NCI-H748 treated with DMSO at 0.1 percent for 48 hours (cell line): Measurements from ENCODE around the gene GDA.

Experiments
- DNase-seq: peaks from one replicate; lab custom pipeline; 2025; lab: John Stamatoyannopoulos, UW

Gene GDA

DNA sequence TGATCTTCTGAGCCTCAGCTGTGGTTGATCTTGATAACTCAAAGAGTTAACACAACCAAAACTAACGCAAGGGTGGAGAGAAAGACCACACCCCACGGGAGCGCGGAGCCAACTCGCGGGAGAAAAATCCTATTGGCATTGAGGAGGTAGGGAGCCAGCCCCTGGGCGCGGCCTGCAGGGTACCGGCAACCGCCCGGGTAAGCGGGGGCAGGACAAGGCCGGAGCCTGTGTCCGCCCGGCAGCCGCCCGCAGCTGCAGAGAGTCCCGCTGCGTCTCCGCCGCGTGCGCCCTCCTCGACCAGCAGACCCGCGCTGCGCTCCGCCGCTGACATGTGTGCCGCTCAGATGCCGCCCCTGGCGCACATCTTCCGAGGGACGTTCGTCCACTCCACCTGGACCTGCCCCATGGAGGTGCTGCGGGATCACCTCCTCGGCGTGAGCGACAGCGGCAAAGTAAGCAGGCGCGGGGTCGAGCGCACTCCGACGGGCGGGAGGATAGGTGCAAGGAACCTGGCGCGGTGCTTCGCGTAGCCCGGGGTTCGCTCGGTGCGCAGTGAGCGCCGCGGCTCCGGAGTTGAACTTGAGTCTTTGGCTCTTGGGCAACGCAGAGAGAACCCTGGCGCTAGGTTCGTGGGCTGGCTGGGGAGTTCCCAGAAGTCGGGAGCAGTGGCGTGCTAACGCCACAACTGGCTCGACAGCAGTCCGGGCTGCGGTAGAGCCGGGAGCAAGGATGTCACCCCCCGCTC lies at the start of gene GDA:
GDA (plus strand) TSS at position 210 of the 745 bp plus-strand sequence; CDS start at position 330, 120 bp downstream.
- DNase-seq: no peak

DNA sequence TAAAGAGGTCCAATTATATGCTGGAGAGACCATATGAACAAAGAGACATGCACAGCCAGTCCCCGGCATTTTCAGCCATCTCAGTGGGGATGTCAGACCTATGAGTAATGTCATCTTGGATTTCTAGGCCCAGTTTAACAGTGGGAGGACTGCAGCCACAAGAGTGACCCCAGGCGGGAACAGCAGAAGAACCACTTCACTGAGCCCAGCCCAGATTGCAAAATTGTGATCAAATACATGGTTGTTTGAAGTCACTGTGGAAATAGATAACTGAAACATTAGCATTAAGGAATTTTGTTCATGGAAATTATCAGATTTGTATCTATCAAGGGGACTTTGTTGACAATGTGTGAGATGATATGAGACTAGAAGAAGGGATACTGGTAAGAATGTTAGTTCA lies 46.7 kb upstream of the GDA start:
- DNase-seq: no peak

DNA sequence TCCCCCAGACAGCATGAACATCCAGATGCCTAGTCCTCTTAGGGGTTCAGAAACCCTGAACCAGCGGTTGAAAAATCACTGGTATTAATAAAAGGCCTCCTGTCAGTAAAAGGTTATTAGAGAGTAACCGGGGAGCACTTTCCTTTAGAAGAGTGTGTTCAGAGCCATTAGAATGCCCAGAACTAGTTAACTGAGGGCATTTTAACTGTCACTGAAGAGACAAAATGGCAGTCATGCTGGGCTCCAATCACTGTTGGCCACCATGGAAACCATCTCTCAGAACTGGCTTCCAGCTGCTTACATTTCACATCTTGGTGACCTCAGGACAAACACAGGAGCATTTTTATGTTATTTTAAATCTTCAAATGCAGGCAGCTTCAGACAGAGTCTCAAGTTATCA lies 36.2 kb upstream of the GDA start:
- no peak for DNase-seq

DNA sequence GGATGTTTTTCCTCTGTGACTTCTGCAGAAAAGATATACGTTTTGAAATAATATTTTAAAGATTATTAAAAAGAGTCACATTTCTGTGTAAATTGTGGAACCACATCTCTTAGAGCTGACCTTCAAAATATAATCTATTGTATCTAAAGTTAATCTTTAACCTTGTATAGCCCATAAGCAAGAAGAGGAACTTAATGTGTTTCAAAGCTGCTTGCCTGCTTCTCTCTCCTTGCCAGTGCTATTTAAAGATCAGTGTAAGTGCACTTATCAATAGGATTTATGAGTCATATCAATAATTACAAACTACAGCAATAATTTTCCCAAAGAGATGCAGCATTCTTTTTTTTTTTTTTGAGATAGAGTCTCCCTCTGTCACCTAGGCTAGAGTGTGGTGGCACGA lies 29.4 kb upstream of the GDA start:
- DNase-seq: no peak

DNA sequence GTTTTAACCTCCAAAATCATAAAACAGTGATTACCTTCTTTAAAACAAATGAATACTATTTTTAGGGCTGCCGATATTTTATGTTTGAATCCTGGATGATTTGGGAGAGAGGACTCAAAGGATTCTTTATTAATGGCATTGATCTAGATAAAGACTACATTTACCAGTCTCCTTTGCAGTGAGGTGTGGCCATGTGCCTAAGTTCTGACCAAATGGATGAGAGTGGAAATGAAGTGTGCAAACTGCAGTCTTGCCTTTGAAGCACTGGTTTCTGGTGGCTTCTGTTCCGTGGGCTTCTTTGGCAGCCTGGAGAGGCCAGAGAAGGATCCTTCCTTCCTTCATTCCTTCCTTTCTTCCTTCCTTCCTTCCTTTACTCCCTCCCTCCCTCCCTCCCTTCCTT lies 24.3 kb upstream of the GDA start:
- no peak for DNase-seq

DNA sequence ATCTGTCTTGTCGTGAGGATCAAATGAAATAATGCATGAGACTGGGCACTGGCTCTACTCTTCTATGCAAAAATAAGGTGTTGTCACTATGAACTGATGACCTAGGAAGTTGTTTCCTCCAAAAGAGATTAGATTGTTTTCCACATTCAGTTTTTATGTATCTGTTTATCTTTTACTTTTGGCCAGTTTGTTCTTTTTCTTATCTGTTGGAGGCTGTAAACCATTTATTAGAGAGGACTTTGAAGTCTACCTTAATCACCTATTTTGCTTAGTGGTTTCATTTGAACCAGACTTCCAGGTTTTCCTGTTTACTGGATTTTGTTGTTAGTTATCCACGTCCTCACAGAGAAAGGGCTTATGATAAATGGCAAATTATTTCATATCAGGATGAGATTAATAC lies 21.5 kb upstream of the GDA start:
- no peak for DNase-seq

DNA sequence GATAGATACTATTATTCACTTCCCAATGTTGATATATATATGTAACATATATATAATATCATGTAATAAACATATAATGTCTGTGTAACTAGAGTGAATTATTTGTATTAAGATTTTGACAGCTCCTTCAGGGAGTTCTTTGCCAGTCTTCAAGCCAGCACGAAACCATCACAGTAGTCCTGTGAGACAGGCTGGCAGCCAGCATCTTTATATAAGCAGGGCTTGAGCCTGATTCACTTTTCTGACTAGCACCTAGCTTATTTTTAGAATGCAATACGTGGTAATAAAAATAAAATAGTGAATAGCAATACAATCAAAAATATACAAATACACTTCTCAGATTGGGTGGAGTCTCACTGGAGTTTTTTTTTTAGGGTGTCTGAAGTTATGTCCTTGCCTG lies 20.7 kb upstream of the GDA start:
- DNase-seq: no peak

DNA sequence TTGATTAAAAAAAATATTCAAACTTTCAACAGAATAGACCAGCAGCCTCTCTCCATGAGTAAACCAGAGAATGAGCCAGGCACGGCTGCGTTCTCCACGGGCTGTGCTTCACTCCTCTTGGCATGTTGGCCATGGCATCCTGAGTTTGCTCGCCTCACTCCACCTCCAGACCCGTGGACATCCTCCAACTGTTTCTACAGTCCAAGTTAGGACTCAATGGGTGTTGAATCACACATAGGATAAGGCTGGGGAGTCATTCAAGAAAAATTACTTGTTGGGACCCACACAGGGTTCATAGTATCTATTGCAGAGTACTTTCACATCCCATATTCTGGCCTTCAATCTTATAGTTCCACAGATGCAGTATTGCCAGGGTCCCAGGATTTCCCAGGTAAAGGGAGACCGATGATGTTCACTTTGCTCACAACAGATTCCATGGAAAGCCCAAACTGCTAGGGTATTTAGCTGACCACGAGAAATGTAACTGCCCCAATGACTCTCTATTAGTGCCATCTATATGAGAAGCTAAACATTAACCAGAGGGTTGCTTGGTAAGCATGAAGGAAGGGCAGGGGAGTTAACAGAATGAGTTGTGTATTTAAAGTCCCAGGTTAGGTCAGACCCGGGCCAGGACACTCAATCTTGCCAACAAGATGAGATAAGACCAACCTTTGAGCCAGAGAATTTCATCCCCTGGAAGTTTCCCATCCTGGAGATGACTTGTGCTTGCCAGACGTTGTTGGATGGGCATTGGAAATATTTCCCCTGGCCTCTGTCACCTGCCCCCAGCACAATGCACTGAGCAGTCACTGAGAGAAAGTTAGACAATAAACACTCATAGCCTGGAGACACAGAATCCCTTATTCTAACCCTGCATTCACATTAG lies 19.7 kb upstream of the GDA start:
- no peak for DNase-seq

DNA sequence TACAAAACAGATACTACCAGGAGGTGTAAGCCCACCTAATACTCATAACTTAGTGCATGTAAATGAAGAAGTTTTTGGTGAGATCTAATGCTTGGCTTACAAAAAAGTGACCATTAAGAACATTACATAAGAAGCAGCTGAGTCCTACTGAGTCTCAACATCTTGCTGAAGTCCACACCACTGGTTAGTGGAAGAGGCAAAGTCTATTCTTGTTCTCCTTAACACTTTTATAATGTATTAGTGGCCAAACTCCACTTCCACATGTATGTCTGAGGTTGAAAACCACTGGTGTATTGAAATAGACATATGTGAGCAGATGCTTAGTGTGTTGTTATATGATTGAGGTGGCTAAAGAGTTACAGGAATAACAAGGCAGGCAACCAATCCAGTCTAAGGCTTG lies 18.9 kb upstream of the GDA start:
- no peak for DNase-seq

DNA sequence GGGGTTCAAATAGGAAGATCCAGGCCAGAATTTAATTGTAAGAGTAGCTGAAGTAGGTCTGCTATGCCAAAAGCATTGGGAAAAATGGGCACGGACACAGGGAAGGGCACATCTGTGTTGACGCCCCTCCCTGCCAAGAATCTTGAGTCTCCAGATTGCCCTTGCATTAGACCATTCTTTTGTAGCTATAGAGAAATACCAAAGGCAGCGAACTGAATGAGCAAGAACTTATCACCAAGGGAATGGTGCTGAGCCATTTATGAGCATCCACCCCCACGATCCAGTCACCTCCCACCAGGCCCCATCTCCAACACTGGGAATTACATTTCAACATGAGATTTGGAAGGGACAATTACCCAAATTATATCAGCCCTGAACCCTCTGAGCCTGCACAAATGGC lies 18.0 kb upstream of the GDA start:
- no peak for DNase-seq

DNA sequence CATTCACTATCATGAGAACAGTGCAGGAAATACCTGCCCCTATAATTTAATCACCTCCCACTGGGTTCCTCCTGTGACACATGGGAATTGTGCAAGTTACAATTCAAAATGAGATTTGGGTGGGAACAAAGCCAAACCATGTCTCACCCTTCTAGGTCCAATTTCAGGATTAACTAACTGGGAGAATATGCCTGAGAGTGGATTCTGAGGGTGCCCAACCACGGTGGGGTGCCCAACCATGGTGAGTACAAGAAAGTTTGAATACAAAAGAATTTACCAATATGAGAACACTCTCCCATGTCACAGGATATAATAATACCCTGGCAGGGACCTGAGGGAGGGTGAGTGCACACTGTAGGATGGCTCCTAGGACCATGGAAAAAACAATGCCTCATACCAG lies 17.2 kb upstream of the GDA start:
- DNase-seq: no peak

DNA sequence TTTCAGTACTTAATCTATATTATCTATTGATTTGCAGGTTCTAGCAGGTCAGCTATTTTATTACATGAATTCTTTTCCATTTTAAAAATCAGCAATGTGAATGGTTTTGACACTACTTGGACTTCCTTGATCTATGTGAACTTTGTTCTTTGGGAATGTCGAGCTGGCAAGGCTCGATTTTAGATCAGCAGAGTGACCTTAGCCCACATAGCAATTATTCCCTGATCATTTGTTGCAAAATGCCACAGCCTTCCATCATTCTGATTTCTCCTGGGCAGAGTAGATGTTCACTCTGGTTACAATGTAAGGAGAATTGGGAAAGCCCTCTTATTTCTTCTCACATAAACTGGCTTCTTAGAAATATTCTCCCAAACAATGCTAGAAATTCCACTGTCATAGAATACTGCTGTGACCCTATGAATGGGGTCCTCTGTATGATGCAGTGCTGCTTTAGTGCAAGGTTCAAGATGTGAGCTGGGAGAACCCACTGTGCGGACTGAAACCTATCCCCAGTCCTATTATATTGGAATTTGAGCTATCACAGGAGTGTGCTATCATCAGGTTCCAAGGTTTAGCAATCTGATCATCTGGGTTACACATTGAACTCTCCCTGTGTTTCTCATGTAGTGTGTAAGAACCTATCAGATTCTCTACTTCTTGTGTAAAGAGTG lies 15.7 kb upstream of the GDA start:
- DNase-seq: no peak

DNA sequence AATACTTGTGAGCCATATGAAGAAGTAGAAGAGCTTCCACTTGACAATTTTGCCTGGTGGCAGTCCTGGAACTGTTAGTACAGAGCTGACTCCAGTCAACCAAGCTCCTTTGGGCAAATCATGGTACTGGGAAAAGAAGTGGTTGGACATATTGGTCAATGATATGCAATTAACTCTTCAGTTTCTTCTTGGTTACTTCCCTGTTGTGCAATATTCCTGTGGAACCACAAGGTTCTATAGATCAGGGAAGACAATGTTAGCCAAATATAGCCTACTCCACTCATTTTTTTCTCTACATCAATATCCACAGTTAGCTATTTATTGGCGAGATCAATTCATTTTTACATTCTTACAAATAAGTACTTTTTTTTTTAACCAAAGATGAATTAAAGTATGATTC lies 14.4 kb upstream of the GDA start:
- no peak for DNase-seq

DNA sequence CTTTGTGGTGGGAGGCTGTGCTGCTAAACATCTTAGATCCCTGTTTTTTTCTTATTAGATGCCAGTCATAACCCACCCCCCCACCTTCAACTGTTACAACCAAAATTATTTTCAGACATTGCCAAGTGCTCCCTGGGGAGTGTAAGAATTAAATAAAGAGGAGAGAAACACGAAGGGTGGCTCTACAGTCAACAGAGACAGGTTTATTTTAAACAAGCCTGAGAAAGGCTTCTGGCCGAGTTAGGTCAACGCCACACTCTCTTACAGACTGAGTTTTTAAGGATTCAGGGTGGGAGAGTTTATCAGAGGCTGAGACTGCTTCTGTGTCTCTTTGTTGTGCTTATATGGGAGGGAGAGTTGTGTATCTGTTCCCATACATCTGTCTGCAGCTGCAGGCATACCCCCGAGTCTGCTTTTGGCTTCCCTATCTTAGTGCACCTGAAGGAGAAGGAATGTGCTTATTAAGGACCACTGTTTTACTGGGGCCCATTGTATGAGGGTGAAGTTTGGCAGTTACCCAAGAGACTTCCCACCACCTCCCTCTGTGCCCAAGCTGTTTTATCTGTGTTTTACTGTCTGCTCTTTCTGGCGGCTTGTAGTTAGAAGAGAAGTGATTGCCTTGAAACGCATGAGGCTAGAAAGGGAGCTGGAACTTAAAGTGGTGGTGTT lies 11.4 kb upstream of the GDA start:
- no peak for DNase-seq

DNA sequence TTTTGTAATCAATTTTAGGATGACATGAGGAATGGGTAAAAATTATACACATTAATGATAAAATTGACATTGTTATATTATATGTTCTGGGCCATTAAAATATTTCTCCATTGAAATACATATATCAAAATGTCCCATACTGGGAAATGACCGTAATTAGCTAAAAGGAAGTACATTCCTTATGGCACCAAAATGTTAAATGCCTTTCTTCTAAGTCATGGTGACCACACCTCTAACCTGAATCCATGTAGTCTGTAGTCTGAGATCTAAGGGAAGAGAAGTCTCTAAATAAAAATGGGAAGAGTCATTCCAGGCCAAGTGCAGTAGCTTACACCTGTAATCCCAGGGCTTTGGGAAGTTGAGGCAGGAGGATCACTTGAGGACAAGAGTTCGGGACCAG lies 10.0 kb upstream of the GDA start:
- no peak for DNase-seq

DNA sequence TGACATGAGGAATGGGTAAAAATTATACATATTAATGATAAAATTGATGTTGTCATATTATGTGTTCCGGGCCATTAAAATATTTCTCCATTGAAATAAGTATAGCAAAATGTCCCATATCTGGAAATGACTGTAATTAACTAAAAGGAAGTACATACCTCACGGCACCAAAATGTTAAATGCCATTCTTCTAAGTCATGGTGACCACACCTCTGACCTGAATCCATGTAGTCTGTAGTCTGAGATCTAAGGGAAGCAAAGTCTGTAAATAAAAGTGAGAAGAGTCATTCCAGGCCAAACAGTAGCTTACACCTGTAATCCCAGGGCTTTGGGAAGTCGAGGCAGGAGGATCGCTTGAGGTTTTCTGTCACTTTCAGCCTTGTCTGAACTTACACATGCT lies 8.7 kb upstream of the GDA start:
- DNase-seq: no peak

DNA sequence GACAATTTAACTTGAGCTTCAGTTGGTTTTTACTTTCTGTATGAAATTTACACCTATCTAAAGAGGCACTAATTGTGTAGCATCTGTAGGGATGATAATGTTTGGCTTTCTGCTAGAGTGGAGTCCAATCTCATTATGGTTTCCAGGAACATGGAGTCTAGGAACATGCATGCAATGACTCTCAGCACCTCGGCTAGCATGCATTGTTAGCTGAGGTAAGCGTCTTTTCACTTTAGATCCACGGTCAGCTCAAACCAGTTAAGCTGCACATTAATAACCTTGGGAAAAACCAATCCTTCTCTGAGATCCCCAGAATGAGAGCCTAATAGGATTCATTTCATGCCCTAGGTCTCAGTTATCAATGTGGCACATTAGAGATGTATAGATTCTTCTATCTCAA lies 7.8 kb upstream of the GDA start:
- DNase-seq: no peak

DNA sequence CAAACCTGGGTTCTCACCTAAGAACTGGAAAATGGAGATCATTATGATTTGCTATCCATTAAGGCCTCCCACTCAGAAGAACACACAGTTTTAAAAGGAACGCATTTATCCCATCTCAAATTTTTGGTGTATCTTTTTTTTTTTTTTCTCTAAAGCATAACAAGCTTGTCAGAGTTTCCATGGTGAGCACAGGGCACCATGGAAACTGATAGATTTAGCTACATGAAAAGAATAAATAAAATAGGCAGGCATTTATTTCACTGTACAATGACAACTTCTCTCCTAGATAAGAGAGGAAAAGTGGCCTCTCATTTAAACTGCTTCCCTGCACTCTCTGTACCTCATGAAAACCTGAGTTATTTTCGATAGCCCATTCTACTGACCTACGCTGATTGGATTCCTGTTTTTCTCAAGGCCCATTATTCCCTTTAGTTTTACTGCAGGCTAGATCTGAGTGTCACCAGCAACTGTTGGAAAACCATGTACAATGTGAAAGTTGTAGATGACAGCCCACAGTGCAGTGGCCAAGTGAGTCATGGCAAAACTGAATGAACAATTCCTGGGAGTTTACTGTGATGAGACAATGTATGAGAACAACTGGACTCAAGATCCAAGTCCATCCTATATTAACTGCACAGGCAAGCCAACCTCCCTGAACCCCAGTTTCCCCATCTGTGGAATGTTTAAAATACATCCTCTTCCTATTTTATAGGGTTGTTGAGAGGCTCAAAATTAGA lies 4.3 kb upstream of the GDA start:
- DNase-seq: no peak

DNA sequence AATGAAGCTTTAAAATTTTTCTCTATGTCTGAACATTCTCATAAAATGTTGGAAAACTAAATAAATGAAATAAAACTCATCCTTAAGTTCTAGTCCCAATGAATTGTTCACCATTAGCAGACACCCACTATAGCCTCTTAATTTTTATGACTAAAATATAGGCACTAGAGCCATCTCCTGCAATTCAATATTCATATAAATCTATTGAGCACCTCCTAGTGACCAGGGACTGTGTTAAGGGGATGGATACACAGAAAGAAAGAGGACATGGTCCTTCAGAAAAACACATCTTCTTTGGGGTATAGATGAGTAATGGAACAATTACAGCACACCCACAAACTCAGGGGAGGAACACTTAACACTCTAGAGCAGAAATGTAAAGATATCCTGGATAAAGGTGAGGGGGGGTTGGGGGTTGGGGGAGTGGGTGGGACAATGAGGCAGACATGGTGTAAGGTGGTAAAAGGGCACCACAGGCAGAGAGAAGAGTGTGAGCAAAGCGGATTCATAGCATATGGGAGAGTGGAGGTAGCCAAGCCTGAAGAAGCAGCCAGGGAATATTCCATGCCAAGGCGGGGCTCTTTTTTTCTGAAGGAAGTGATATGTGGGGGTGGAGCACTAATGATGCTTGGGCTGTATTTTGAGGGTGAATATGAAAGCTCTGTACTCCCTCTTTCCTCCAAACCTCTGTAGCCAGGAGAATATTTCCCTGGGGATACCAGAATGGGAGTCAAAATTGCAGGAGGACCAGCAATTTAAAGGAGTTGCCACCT lies 3.3 kb upstream of the GDA start:
- DNase-seq: no peak

DNA sequence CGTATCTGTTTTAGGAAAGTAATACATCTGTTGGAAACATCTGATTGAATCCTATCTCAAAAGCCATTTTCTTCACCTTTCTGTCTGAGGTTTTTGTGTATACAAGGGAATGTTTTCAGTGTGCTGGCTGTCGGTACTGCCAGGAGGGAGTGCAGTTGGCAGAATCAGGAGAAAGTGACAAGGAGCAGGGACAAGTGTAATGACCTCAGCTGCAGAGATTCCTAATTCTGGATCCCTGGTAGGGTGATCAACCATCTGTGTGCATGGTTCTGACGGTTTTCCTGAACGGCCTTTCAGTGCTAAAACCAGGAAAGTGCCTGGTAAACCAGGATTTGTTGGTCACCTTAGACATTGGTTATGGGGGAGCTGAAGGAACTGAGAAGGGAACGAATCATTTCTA lies 1.6 kb upstream of the GDA start:
- DNase-seq: no peak

DNA sequence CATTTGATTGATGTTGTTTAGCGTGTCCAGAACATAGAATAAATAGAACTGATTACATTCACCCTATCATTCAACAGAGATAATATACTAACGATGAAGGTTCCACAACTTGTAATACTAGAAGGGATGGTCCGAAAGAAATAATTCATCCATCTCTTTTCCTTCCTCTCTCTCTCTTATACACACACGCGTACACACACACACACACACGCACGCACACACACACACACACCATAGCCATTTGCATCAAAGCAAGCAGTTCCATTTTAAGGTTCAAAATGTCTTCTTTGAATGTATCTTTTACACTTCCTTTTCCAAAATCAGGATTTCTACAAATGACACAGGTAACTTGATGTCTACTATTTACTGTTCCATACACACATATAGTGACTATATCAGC lies 887 bp downstream of the GDA start:
- no peak for DNase-seq
